IPS-NIHi11 (cell line): ENCODE measurements around the gene MTF2.
A peak's percentile ranks its signal among the peaks of the same experiment; 100 is the strongest.
"Not testable (repeated sequence)": the region's sequence is repeated elsewhere in the genome, so short reads cannot be mapped to it uniquely, and the experiment has no call there.

Experiments used
- DNase-seq: peaks from one replicate; pipeline ENCODE4 v3.0.0; 2012; ENCODE audit warnings: mixed read lengths, low spot score

Gene MTF2

GRCh38 chr1:93143136-93143535, 64.1 kb downstream of the MTF2 start:
- DNase-seq: no peak

- no peak for DNase-seq
Measured at GRCh38 chr1:93143769-93144168, 64.7 kb downstream of the MTF2 start.

GRCh38 chr1:93148001-93148400, 68.9 kb downstream of the MTF2 start:
- no peak for DNase-seq

GRCh38 chr1:93150729-93151128, 71.6 kb downstream of the MTF2 start:
- no peak for DNase-seq

- DNase-seq: no peak
Measured at GRCh38 chr1:93151474-93151873, 72.4 kb downstream of the MTF2 start.

GRCh38 chr1:93152835-93153234, 73.8 kb downstream of the MTF2 start:
- no peak for DNase-seq

GRCh38 chr1:93154898-93155297, 75.8 kb downstream of the MTF2 start:
- DNase-seq: no peak

GRCh38 chr1:93155335-93155734, 76.3 kb downstream of the MTF2 start:
- no peak for DNase-seq

GRCh38 chr1:93159337-93159736, 80.3 kb downstream of the MTF2 start:
- DNase-seq: no peak

- not testable (repeated sequence) for DNase-seq
Measured at GRCh38 chr1:93163314-93163713, 84.2 kb downstream of the MTF2 start.

- DNase-seq: no peak
Measured at GRCh38 chr1:93164816-93165215, 85.7 kb downstream of the MTF2 start.

- not testable (repeated sequence) for DNase-seq
Measured at GRCh38 chr1:93165895-93166294, 86.8 kb downstream of the MTF2 start.

- no peak for DNase-seq
Measured at GRCh38 chr1:93167006-93167405, 87.9 kb downstream of the MTF2 start.

- DNase-seq: not testable (repeated sequence)
Measured at GRCh38 chr1:93170141-93170678, 91.1 kb downstream of the MTF2 start.

GRCh38 chr1:93171549-93172034, 92.5 kb downstream of the MTF2 start:
- DNase-seq: no peak

- no peak for DNase-seq
Measured at GRCh38 chr1:93172778-93173177, 93.7 kb downstream of the MTF2 start.

GRCh38 chr1:93174638-93175037, 95.6 kb downstream of the MTF2 start:
- DNase-seq: not testable (repeated sequence)

- no peak for DNase-seq
Measured at GRCh38 chr1:93177991-93178390, 98.9 kb downstream of the MTF2 start.

- no peak for DNase-seq
Measured at GRCh38 chr1:93178418-93178817, 99.3 kb downstream of the MTF2 start.

- DNase-seq: peak; percentile 92
Measured at GRCh38 chr1:93179886-93180722, 101.0 kb downstream of the MTF2 start, which contains the start of gene TMED5. TMED5 (minus strand) TSS chr1:93180413; CDS start chr1:93180242, 171 bp downstream.

GRCh38 chr1:93180723-93181613, 101.9 kb downstream of the MTF2 start, which contains the start of gene CCDC18:
CCDC18 (plus strand) TSS chr1:93180724; CDS start chr1:93183362, 2,638 bp downstream.
- DNase-seq: peak; percentile 23

GRCh38 chr1:93186667-93187066, 107.6 kb downstream of the MTF2 start:
- no peak for DNase-seq
